HepG2 (cell line): ENCODE results near the gene TMCC1. TPM values are rescaled to one million over a fixed set of nuclear protein-coding genes. Genes with fewer than 3 reads are reported as not detected.

Experiments used
- CBX2 ChIP-seq, 2 experiments: fragments of 200-600 bp in 1 of 2; sonication (generic); formaldehyde crosslinking in 1 of 2; IDR thresholded peaks; 2 replicates each; pipeline versions ENCODE4 v1.7.0 to v1.8.1; 2018 to 2022; ENCODE audit warnings: low read depth in 2 of 2, low read length in 1 of 2, mild to moderate bottlenecking in 1 of 2, missing genetic modification reagents in 1 of 2
- EED ChIP-seq: sonication (generic); formaldehyde crosslinking; IDR thresholded peaks from 2 replicates; pipeline ENCODE4 v1.5.0; 2020; ENCODE audit warnings: mild to moderate bottlenecking, missing genetic modification reagents
- GATA4 ChIP-seq: sonication (generic); IDR thresholded peaks from 2 replicates; pipeline ENCODE4 v1.6.1; 2016; ENCODE audit warnings: antibody characterized with exemption, low read depth, borderline replicate concordance
- GLMP ChIP-seq: sonication (generic); formaldehyde crosslinking; IDR thresholded peaks from 2 replicates; pipeline ENCODE4 v1.9.0; 2021; ENCODE audit warnings: missing genetic modification reagents, mild to moderate bottlenecking, borderline replicate concordance
- GMEB2 ChIP-seq: IDR thresholded peaks from 2 replicates; pipeline ENCODE4 v1.6.1; 2016; ENCODE audit warnings: missing biosample characterization, missing genetic modification reagents, low read depth
- IKZF5 ChIP-seq: IDR thresholded peaks from 2 replicates; pipeline ENCODE4 v1.6.1; 2018; ENCODE audit warnings: missing genetic modification reagents, mild to moderate bottlenecking, missing compliant biosample characterization
- KDM5A ChIP-seq: fragments of 200-600 bp; sonication (generic); IDR thresholded peaks from 2 replicates; pipeline ENCODE4 v1.7.0; 2018; ENCODE audit warnings: antibody characterized with exemption, mild to moderate bottlenecking, low read length, borderline replicate concordance
- KDM5B ChIP-seq: sonication (generic); formaldehyde crosslinking; IDR thresholded peaks from 2 replicates; pipeline ENCODE4 v1.4.0; 2020; ENCODE audit warnings: missing genetic modification reagents, mild to moderate bottlenecking, borderline replicate concordance
- PBX3 ChIP-seq: sonication (generic); formaldehyde crosslinking; IDR thresholded peaks from 2 replicates; pipeline ENCODE4 v1.8.1; 2023; ENCODE audit warnings: missing genetic modification reagents, inconsistent platforms, borderline replicate concordance
- RXRB ChIP-seq: IDR thresholded peaks from 2 replicates; pipeline ENCODE4 v1.6.1; 2016; ENCODE audit warnings: borderline replicate concordance, missing genetic modification reagents, missing compliant biosample characterization
- SMYD3 ChIP-seq: sonication (generic); formaldehyde crosslinking; IDR thresholded peaks from 2 replicates; pipeline ENCODE4 v1.8.1; 2023; ENCODE audit warnings: mild to moderate bottlenecking, missing genetic modification reagents
- SNAPC2 ChIP-seq: sonication (generic); formaldehyde crosslinking; IDR thresholded peaks from 2 replicates; pipeline ENCODE4 v1.8.1; 2022; ENCODE audit warnings: mild to moderate bottlenecking, missing genetic modification reagents
- SOX13 ChIP-seq, 3 experiments: fragments of 450-650 bp in 1 of 3; sonication (generic) in 1 of 3; formaldehyde crosslinking in 1 of 3; IDR thresholded peaks in 2 of 3; conservative IDR thresholded peaks in 1 of 3; 2 replicates each; pipeline versions ENCODE4 v1.5.0 to v1.6.1; 2016 to 2020; ENCODE audit warnings: antibody characterized with exemption in 1 of 3, mild to moderate bottlenecking in 1 of 3, missing compliant biosample characterization in 1 of 3, missing genetic modification reagents in 1 of 3, moderate library complexity in 1 of 3
- TARDBP ChIP-seq: sonication (generic); formaldehyde crosslinking; IDR thresholded peaks from 2 replicates; pipeline ENCODE4 v1.8.0; 2022; ENCODE audit warnings: mild to moderate bottlenecking, missing genetic modification reagents
- THAP8 ChIP-seq: sonication (generic); formaldehyde crosslinking; IDR thresholded peaks from 2 replicates; pipeline ENCODE4 v1.5.1; 2020; ENCODE audit warnings: missing genetic modification reagents, mild to moderate bottlenecking, borderline replicate concordance
- ZBTB20 ChIP-seq: sonication (generic); formaldehyde crosslinking; IDR thresholded peaks from 2 replicates; pipeline ENCODE4 v1.8.1; 2023; ENCODE audit warnings: missing genetic modification reagents, low read depth, mild to moderate bottlenecking, borderline replicate concordance
- ZBTB7B ChIP-seq: sonication (generic); formaldehyde crosslinking; IDR thresholded peaks from 2 replicates; pipeline ENCODE4 v1.4.0; 2020; ENCODE audit warnings: missing genetic modification reagents
- ZFP90 ChIP-seq: sonication (generic); formaldehyde crosslinking; IDR thresholded peaks from 2 replicates; pipeline ENCODE4 v1.8.0; 2022; ENCODE audit warnings: missing genetic modification reagents, mild to moderate bottlenecking, inconsistent platforms, borderline replicate concordance
- ZNF331 ChIP-seq: sonication (generic); formaldehyde crosslinking; IDR thresholded peaks from 2 replicates; pipeline ENCODE4 v1.4.0; 2020; ENCODE audit warnings: missing genetic modification reagents
- ZNF367 ChIP-seq: sonication (generic); formaldehyde crosslinking; IDR thresholded peaks from 2 replicates; pipeline ENCODE4 v1.4.0; 2020; ENCODE audit warnings: missing genetic modification reagents, borderline replicate concordance
- ZNF460 ChIP-seq: sonication (generic); formaldehyde crosslinking; IDR thresholded peaks from 2 replicates; pipeline ENCODE4 v1.5.1; 2020; ENCODE audit warnings: missing genetic modification reagents, mild to moderate bottlenecking, borderline replicate concordance
- ZNF891 ChIP-seq: sonication (generic); formaldehyde crosslinking; IDR thresholded peaks from 2 replicates; pipeline ENCODE4 v1.5.0; 2020; ENCODE audit warnings: mild to moderate bottlenecking, missing genetic modification reagents
- polyA plus RNA-seq, 8 experiments: library from polyadenylated mRNA; depleted of rRNA in 3 of 8; stranded (reverse) in 7 of 8; unstranded in 1 of 8; fragments of >200 nt; fragmentation: Illumina TruSeq in 4 of 8; extraction: Trizol in 4 of 8; gene quantifications; 2 replicates each; pipeline versions ENCODE4 v1.2.1 to v1.2.3, GENCODE V29; 2011 to 2016; ENCODE audit warnings: low read depth in 4 of 8, missing spikeins in 1 of 8, mixed read lengths in 1 of 8; ENCODE audit not compliant: insufficient read depth in 1 of 8
- total RNA-seq, 5 experiments: library from RNA; depleted of rRNA; stranded (reverse); fragments of >200 nt; fragmentation: Illumina TruSeq; extraction: Trizol; gene quantifications; 2 replicates each; pipeline ENCODE4 v1.2.3, GENCODE V29; 2016; ENCODE audit warnings: low read depth in 1 of 5

Gene TMCC1
- total and polyA plus RNA-seq, 2 of the 13 experiments (the other 11 are each of a cell fraction or from before 2014, with no cell fraction given), result 12.1 to 264 TPM

GRCh38 chr3:129892857-129893580, 492 bp downstream of the TMCC1 start (continued):
- TF ChIP-seq PBX3 (CRISPR knock-in tag) (no peak), ZBTB7B (CRISPR knock-in tag) (0 out of 2 replicates have a peak, but pooled peaks have one; percentile 11), GATA4 (no peak), SNAPC2 (CRISPR knock-in tag) (no peak), ZBTB20 (CRISPR knock-in tag) (no peak), SOX13 (IDR thresholded peaks at IDR 0.05) (no peak), SOX13 (CRISPR knock-in tag; conservative IDR thresholded peaks at IDR 0.05 in 1 of 2, IDR thresholded peaks at IDR 0.05 in 1 of 2) (no peak), ZNF331 (CRISPR knock-in tag) (peak; percentile 15), TARDBP (CRISPR knock-in tag) (no peak), IKZF5 (0 out of 2 replicates have a peak, but pooled peaks have one; percentile 38), ZFP90 (no peak), GLMP (no peak), ZNF367 (CRISPR knock-in tag) (no peak), RXRB (CRISPR knock-in tag) (no peak), THAP8 (CRISPR knock-in tag) (no peak), KDM5B (CRISPR knock-in tag) (peak; percentile 91), GMEB2 (no peak), KDM5A (no peak), EED (no peak; the same call in 1 of the 2 replicates), CBX2 (IDR thresholded peaks at IDR 0.05; ENCODE audit: low read depth, low read length) (no peak), CBX2 (CRISPR knock-in tag; IDR thresholded peaks at IDR 0.05; ENCODE audit: low read depth) (no peak), SMYD3 (CRISPR knock-in tag) (no peak), ZNF460 (CRISPR knock-in tag) (no peak), ZNF891 (peak; percentile 91)
